Colon (tissue), 2 donors: Measurements from ENCODE around the gene SEMA3F.
"Not testable (repeated sequence)": the region's sequence is repeated elsewhere in the genome, so short reads cannot be mapped to it uniquely, and the experiment has no call there.

Source experiments
- FAIRE-seq: peaks from 2 replicates; lab custom pipeline; 2012; peaks lifted over from hg19 to GRCh38; lab: Jason Lieb, UNC
- donor health status: control.
- donor health status: control.

SEMA3F gene

DNA sequence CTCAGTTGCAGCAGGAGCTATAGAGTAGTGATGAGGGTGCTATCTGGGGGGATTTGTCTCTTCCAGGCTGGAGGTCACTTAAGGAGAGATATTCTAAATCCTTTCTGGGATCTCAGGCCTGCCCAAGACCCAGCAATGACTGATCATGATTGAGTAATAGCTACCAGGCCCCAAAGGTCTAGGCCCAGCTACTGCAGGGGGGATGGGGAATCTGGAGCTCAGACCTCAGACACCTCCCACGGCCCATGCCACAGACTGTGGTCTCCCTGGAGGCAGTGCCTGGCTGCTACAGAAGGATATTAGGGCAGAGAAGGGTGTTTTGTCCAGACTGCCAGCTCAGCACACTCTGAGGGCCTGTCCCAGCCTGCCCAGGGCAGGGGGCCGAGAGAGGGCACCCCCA, 56.8 kb downstream of the SEMA3F start:
- no peak for FAIRE-seq

GRCh38 chr3:50212502-50212901, 57.4 kb downstream of the SEMA3F start:
- no peak for FAIRE-seq

DNA sequence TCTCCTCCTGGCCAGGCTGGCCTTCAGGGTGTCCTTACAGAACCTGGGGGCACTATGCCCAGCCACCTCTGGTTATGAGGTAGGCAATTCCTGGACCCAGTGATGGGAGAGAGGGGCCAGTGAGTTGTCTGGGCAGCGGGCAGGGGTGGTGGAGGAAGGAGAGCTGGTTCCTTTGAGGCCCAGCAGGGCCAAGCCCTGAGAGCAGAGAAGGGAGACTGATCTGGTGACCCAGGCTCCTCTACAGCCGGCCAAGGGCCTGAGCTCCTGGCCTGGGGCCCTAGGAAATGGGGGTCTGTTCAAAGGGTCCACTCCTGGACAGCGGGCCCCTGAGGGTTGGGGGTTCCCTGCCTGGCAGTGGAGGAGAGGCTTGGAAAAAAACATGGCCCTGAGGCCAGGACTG, 57.8 kb downstream of the SEMA3F start:
- FAIRE-seq, result no peak

DNA sequence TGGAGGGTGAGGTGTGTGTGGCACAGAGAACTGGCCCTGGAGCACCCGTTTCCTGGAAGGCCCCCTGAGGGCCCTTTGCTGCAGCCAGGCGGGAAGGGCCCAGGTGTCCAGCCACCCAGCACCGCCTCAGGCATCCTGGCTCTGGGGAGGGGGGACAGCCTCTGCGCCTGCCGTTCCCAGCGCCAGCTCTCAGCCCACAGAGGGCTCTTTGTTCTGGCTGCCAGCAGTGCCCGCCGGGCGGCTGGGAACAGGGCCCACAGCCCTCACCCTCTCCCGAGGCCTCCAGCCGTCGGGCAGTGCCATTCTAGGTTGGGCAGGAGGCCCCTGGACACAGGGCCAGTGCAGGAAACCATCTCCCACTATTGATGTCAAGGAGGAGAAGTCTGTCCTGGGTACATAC, 58.2 kb downstream of the SEMA3F start:
- FAIRE-seq, result no peak

- no peak for FAIRE-seq
These were observed 59.7 kb downstream of the SEMA3F start for GRCh38 chr3:50214824-50215223.

- no peak for FAIRE-seq
These were observed 60.4 kb downstream of the SEMA3F start for GRCh38 chr3:50215529-50215928.

GRCh38 chr3:50217681-50218080, 62.6 kb downstream of the SEMA3F start:
- FAIRE-seq, result no peak

DNA sequence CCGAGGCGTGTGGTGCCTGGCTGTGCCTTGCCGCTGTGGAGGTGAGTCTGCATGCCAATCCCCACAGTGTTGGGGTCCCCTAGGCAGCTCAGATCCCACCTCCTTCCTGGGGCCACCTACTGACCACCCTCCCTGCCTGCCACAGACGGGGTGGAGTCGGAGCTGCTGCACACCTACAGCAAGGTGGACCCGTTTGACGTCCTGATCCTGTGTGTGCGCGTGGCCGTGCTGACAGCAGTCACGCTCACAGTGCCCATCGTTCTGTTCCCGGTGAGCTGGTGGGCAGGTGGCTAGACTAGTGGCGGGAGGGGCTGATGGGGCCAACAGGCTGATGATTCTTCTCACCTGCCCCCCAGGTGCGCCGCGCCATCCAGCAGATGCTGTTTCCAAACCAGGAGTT, 63.3 kb downstream of the SEMA3F start:
- no peak for FAIRE-seq

GRCh38 chr3:50219285-50219684, 64.2 kb downstream of the SEMA3F start:
- no peak for FAIRE-seq

GRCh38 chr3:50220109-50220508, 65.0 kb downstream of the SEMA3F start:
- FAIRE-seq, result no peak

DNA sequence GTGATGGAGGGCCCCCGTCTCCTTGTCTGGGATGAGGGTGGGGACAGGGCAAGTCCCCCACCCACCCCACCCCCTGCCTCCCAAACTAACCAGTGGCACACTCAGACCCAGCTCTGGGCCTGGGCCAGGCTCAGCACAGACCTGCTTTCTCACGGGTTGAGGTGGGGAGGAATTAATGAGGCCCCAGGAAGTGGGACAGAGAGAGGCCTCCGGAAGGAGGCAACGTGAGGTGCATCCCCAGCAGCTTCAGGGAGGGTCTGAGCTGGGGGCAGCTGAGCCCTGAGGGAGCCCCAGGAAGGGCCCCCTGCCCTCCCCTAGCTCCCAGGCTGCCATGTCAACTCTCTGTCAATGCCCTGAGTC, 65.9 kb downstream of the SEMA3F start:
- FAIRE-seq, result no peak

DNA sequence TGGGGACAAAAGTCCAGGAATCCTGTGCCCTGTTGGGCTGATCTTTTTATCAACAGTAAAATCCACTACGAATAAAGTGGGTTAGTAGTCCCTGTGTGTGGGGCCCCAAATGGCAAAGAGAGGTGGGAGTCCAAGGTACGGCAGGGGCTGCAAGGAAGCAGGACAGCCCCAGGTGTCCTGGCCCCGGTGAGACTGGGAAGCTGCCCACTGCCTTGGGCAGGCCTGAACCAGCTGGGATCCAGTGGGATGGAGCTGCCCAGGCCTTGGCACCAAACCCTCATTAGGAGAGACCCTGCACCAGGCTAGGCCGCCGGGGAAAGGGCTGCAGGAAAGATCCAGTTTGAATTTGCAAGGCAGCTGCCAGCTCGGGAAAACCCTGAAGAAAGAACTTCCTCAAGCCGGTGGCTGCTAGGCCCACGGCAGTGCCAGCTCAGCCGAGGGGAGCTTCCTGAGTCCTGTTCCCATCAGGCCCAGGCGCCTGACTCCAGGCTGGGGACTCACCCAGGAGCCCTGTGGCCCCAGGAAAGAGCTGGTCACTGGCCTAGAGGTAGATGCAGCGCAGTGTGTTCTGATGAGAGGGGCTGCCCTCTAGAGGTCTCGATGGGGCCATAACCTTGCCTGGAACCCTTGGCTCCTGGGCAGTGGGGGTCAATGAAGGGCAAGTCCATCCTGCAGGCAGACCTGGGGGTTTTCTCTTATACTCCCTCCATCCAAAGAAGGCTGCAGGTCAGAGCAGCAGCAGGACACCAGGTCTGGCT, 66.5 kb downstream of the SEMA3F start:
- no peak for FAIRE-seq

DNA sequence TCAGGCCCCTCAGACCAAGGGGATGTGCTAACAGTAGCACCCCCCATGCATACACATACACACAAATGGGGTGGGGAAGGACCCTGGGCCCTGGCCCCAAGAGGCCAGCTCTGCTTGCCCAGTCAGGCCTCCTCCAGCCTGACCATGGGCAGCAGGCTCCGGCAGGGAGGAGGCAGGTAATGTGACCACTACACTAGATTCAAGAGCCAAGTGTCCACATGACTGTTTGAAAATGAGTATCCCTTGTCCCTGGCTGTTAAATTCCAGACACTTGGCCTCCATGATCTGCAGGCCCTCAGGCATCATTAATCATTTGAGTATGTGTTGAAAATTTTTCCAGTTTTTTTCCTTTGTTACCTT, 67.0 kb downstream of the SEMA3F start:
- no peak for FAIRE-seq

DNA sequence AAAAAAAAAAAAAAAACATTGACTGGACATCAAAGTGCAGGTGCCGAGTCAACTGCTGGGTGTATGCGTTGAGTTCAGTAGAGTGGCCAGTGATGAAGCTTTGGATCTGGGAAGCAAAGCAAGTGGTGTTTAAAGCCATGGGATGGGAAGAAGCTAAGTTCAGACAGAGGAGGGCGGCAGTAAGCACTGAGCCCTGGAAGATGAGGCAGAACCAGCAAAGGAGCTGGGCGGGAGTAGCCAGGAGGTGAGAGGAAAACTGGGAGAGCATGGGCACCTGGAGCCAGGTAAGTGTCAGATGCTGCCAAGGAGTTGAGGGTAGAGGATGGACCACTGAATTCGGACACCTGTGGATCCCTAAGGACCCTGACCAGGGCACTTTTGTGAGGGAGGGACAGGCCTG, 69.5 kb downstream of the SEMA3F start:
- no peak for FAIRE-seq

DNA sequence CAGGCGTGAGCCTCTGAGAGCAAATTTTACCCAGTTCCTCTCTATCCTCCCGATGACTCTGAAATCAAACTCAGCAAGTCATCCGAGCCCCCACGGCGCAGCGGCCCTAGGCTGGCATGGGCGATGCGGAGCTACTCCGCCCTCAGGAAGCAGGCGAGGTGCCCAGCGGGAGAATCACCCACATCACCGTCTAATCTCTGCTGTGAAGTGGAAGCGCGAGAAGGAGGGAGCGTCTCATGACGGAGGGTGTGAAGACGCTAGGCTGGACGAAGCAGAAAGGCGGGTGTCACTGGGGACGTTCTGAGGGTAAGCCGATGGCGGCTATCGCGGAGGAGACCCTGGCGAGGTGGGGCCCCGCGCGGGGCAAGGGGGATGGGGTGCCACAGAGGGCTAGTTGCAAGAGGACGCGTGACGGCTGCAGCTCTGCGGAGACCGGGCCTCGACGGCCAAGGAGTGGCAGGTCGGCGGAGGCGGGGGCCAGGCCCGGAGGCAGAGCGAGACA, 71.8 kb downstream of the SEMA3F start:
- FAIRE-seq, result no peak

DNA sequence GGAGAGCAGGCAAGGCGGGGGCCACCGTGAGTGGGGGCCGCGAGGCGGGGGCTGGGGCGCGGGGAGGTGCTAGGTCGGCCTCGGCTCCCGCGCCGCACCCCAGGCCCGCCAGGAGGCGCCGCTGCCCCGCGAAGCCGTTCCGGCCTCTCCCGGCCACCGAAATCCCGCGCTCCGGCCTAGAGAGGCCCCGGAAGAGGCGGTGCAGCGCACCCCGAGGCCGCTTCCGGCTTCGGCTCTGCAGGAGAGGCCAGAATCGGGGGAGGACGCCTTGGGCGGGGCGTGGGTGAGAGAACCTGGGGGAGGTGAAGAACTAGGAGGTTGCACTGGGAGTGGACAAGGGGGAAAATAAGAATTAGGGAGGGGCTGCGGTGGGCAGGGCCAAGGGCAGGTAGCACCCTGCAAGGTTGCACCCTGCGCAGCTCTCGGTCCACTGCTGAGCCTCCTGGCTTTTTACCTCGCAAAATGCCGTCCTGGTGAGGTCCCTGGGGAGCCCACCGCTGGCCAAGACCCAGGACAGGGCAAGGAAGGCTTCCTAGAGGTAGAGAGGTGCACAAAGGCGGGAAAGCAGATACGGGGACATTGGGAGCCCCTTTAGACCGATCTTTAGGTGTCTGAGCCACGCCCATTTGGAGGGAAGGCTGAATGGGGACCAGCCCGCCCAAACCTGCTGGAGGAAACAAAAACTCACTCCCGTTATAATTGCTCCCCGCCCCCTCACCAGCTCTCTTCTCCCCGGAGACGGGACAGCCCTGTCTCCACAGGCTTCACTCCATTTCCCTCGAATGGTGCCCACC, 72.5 kb downstream of the SEMA3F start:
- no peak for FAIRE-seq

GRCh38 chr3:50228184-50228763, 73.2 kb downstream of the SEMA3F start:
- not testable (repeated sequence) for FAIRE-seq

- no peak for FAIRE-seq
These were observed 74.4 kb downstream of the SEMA3F start for GRCh38 chr3:50229490-50229889.

- FAIRE-seq, result no peak
These were observed 75.1 kb downstream of the SEMA3F start for GRCh38 chr3:50230104-50230793.

DNA sequence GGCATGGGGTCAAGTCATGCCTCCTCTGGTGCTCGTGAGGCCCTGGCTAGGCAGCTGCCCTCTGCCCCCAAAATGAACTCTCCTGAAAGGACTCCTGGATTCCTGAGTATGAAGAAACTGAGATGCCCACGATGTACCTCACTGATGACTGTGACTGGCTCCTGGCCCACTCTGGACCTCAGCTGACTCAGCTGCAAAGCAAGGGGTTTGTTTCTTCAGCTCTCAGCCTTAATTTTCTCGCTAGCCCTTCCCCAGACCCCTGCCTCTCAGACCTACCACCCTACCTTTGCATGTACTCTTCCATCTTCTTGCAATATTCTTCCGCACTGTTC, 75.6 kb downstream of the SEMA3F start:
- FAIRE-seq, result no peak

- no peak for FAIRE-seq
These were observed 76.5 kb downstream of the SEMA3F start for GRCh38 chr3:50231581-50231980.

DNA sequence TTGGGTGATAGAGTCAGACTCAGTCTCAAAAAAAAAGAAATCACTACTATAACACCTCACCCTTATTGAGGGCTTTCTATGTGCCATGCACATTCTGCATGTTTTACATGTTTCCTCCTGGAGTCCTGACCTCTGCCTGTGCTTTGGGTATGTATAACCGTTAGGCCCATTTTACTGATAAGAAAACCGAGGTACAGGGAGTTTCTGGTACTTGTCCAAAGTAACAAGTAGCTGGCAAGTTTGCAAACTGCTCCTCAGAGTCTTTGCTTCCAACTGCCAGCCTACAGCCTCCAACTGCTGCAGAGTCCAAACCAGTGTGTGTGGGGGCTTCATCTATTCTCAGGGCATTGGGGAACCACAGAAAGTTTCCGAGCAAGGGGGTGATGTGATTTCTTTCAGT, 77.2 kb downstream of the SEMA3F start:
- FAIRE-seq, result no peak

DNA sequence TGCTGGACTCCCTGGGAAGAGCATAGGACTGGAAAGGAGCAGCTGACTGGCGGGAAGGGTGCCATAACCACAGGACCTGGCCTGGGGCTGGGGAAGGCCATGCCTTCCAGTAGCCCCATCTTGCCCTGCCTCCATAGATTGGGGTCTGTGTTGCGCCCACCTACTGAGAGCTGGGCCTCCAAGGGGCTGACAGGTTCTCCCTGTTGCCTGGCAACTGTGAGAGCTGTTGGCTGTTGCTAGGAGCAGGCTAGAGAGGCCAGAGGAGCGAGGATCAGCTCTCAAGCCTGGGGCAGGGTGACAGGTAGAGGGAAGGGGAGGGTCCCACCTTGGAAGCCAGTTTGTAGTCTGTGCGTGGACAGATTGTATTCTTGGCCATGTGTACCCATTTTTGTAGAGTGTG, 78.1 kb downstream of the SEMA3F start:
- FAIRE-seq, result no peak
